H9 (cell line): ENCODE results near the gene WNT3. TPM values are rescaled to one million over a fixed set of nuclear protein-coding genes. Genes with fewer than 3 reads are reported as not detected.

Experiments used
- DNase-seq: peaks from one replicate; pipeline ENCODE4 v3.0.0-alpha.2; 2017
- H2AFZ ChIP-seq: one replicate; pipeline ENCODE4 v1.6.1; 2013; ENCODE audit warnings: mild to moderate bottlenecking, low read length, control low read depth, moderate library complexity
- H2AK5ac ChIP-seq: 2 replicates; pipeline ENCODE4 v1.6.1; 2013; ENCODE audit warnings: low read length, control low read depth, mixed read lengths; ENCODE audit not compliant: insufficient read length
- H2BK120ac ChIP-seq: one replicate; pipeline ENCODE4 v1.6.1; 2013; ENCODE audit warnings: low read depth, mild to moderate bottlenecking, low read length, control low read depth, inconsistent platforms; ENCODE audit not compliant: poor library complexity, severe bottlenecking
- H2BK12ac ChIP-seq: 2 replicates; pipeline ENCODE4 v1.6.1; 2013; ENCODE audit warnings: low read length, control low read depth, mixed read lengths, low read depth; ENCODE audit not compliant: insufficient read length
- H2BK15ac ChIP-seq: 2 replicates; pipeline ENCODE4 v1.6.1; 2013; ENCODE audit warnings: low read depth, low read length, control low read depth
- H2BK20ac ChIP-seq: one replicate; pipeline ENCODE4 v1.6.1; 2013; ENCODE audit warnings: low read depth, mild to moderate bottlenecking, low read length, control low read depth, inconsistent platforms; ENCODE audit not compliant: poor library complexity, severe bottlenecking
- H2BK5ac ChIP-seq: 2 replicates; pipeline ENCODE4 v1.6.1; 2013; ENCODE audit warnings: low read length, control low read depth, mixed read lengths; ENCODE audit not compliant: insufficient read length
- H3K14ac ChIP-seq: 2 replicates; pipeline ENCODE4 v1.6.1; 2013; ENCODE audit warnings: low read length, control low read depth; ENCODE audit not compliant: insufficient read depth
- H3K18ac ChIP-seq: 2 replicates; pipeline ENCODE4 v1.6.1; 2013; ENCODE audit warnings: low read depth, mild to moderate bottlenecking, mixed read lengths, low read length, control low read depth; ENCODE audit not compliant: insufficient read length
- H3K23ac ChIP-seq: 2 replicates; pipeline ENCODE4 v1.6.1; 2013; ENCODE audit warnings: low read length, control low read depth, mixed read lengths, low read depth; ENCODE audit not compliant: insufficient read length
- H3K23me2 ChIP-seq: 2 replicates; pipeline ENCODE4 v1.6.1; 2013; ENCODE audit warnings: low read depth, mild to moderate bottlenecking, mixed read lengths, low read length, control low read depth; ENCODE audit not compliant: insufficient read length, poor library complexity, severe bottlenecking
- H3K27ac ChIP-seq: 2 replicates; pipeline ENCODE4 v1.5.1; 2013; ENCODE audit warnings: low read length, control low read depth, mixed read lengths, low read depth; ENCODE audit not compliant: insufficient read length
- H3K27me3 ChIP-seq: 2 replicates; pipeline ENCODE4 v1.6.1; 2013; ENCODE audit warnings: low read length, control low read depth, inconsistent platforms; ENCODE audit not compliant: insufficient read depth
- H3K4ac ChIP-seq: 2 replicates; pipeline ENCODE4 v1.6.1; 2013; ENCODE audit warnings: low read depth, mild to moderate bottlenecking, control low read depth, inconsistent platforms, low read length, moderate library complexity
- H3K4me1 ChIP-seq: 2 replicates; pipeline ENCODE4 v1.6.1; 2013; ENCODE audit warnings: low read length, control low read depth, inconsistent platforms; ENCODE audit not compliant: insufficient read depth
- H3K4me2 ChIP-seq: 2 replicates; pipeline ENCODE4 v1.6.1; 2013; ENCODE audit warnings: low read length, control low read depth, mixed read lengths; ENCODE audit not compliant: insufficient read length, insufficient read depth
- H3K56ac ChIP-seq: 2 replicates; pipeline ENCODE4 v1.6.1; 2013; ENCODE audit warnings: low read depth, mild to moderate bottlenecking, mixed read lengths, low read length, control low read depth; ENCODE audit not compliant: insufficient read length
- H3K79me1 ChIP-seq: 2 replicates; pipeline ENCODE4 v1.6.1; 2013; ENCODE audit warnings: low read depth, mild to moderate bottlenecking, moderate library complexity, low read length, control low read depth, inconsistent platforms; ENCODE audit not compliant: insufficient read depth, poor library complexity, severe bottlenecking
- H3K79me2 ChIP-seq: 2 replicates; pipeline ENCODE4 v1.6.1; 2013; ENCODE audit warnings: low read length, control low read depth, inconsistent platforms; ENCODE audit not compliant: insufficient read depth
- H3K9ac ChIP-seq: 2 replicates; pipeline ENCODE4 v1.6.1; 2013; ENCODE audit warnings: low read length, control low read depth, mixed read lengths; ENCODE audit not compliant: insufficient read length; ENCODE audit errors: extremely low read depth
- H3K9me3 ChIP-seq: one replicate; pipeline ENCODE4 v1.6.1; 2013; ENCODE audit warnings: low read depth, low read length, inconsistent platforms; ENCODE audit not compliant: control insufficient read depth
- H3T11ph ChIP-seq: one replicate; pipeline ENCODE4 v1.6.1; 2013; ENCODE audit warnings: mild to moderate bottlenecking, low read length, control low read depth, inconsistent platforms
- H4K20me1 ChIP-seq: one replicate; pipeline ENCODE4 v1.6.1; 2013; ENCODE audit not compliant: control insufficient read depth, insufficient read length, insufficient read depth
- H4K5ac ChIP-seq: 2 replicates; pipeline ENCODE4 v1.6.1; 2013; ENCODE audit warnings: low read depth, mild to moderate bottlenecking, mixed read lengths, low read length, control low read depth; ENCODE audit not compliant: insufficient read length
- H4K8ac ChIP-seq: replicated peaks from 2 replicates; pipeline ENCODE4 v1.6.1; 2013; ENCODE audit warnings: low read length, control low read depth, mixed read lengths, low read depth; ENCODE audit not compliant: insufficient read length
- H4K91ac ChIP-seq: 2 replicates; pipeline ENCODE4 v1.6.1; 2013; ENCODE audit warnings: low read depth, mild to moderate bottlenecking, moderate library complexity, mixed read lengths, low read length, control low read depth; ENCODE audit not compliant: insufficient read length
- H3K27ac Mint-ChIP-seq, 3 experiments: 2 replicates in 2 of 3; 3 replicates in 1 of 3; pipeline ENCODE4 v1.8.0; 2020 to 2021; ENCODE audit warnings: mixed read lengths in 3 of 3, mild to moderate bottlenecking in 1 of 3, moderate library complexity in 1 of 3
- H3K27me3 Mint-ChIP-seq: 2 replicates; pipeline ENCODE4 v1.8.0; 2021; ENCODE audit warnings: low read depth, mild to moderate bottlenecking, moderate library complexity, mixed read lengths
- H3K36me3 Mint-ChIP-seq, 3 experiments: 2 replicates in 2 of 3; 3 replicates in 1 of 3; pipeline ENCODE4 v1.8.0; 2020 to 2021; ENCODE audit warnings: low read depth in 3 of 3, mixed read lengths in 3 of 3; ENCODE audit not compliant: insufficient read depth in 1 of 3
- H3K4me1 Mint-ChIP-seq, 2 experiments: 2 replicates each; pipeline ENCODE4 v1.8.0; 2020; ENCODE audit warnings: mixed read lengths in 2 of 2
- H3K4me3 Mint-ChIP-seq, 2 experiments: 2 replicates in 1 of 2; 3 replicates in 1 of 2; pipeline ENCODE4 v1.8.0; 2020 to 2021; ENCODE audit warnings: mild to moderate bottlenecking in 2 of 2, mixed read lengths in 2 of 2, moderate library complexity in 1 of 2
- H3K9me3 Mint-ChIP-seq, 2 experiments: 2 replicates in 1 of 2; 3 replicates in 1 of 2; pipeline ENCODE4 v1.8.0; 2020; ENCODE audit warnings: mild to moderate bottlenecking in 2 of 2, mixed read lengths in 2 of 2, moderate library complexity in 1 of 2
- WGBS: extraction: QIAGEN DNeasy Blood & Tissue Kit; methylation state at CpG from one replicate; pipeline ENCODE4 v1.1.7; 2013; ENCODE audit warnings: missing lambda C conversion rate, low lambda C conversion rate, mixed read lengths; ENCODE audit not compliant: insufficient read length; ENCODE audit errors: extremely low coverage; 5-methylcytosine and 5-hydroxymethylcytosine counted together
- total RNA-seq: library from RNA; stranded (reverse); gene quantifications from 2 replicates; pipeline ENCODE4 v1.2.1, GENCODE V29; 2021
- TF ChIP-seq, protein P1 (sequence below): fragments of 200-600 bp; sonication (generic); conservative IDR thresholded peaks from 3 replicates; pipeline ENCODE4 v1.8.0; 2021; ENCODE audit warnings: antibody characterized with exemption, mild to moderate bottlenecking

Gene WNT3
- total RNA-seq, 1 experiment from 2014 or later: 22.4 TPM

DNA sequence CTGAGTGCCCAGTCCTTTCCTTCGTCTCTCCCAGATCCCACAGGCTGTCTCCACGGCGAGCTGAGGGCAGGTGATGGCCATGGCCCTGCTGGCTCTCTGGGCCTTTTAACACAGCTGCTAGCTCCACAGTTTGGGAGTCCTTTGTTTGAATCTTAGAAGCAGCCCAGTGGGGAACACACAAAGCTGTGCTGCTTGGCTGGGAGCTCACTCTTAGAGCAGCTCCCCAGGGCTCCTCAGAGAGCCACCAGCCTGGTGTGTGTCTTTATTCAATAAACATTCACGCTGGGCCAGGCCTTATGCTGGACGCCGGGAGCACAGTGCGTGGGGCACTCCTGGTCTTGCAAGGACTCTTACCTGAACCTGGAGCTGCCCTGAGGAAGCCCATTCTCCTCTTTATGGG is 29.7 kb downstream of the WNT3 start:
- no peaks in the 10 kb centered on the region for H3K79me2 ChIP-seq
- H3K9ac ChIP-seq: no peak overlapping the region
- no peak overlapping the region for H3K4ac ChIP-seq
- no peak overlapping the region for H2AFZ ChIP-seq
- no peak overlapping the region for H3K27ac ChIP-seq
- H3K23ac ChIP-seq: no peak overlapping the region
- DNase-seq: no peak
- H3K9me3 ChIP-seq: no peaks in the 10 kb centered on the region
- H3K4me2 ChIP-seq: no peak overlapping the region
- H3K23me2 ChIP-seq: no peaks in the 10 kb centered on the region
- H3K56ac ChIP-seq: no peak overlapping the region
- H2BK5ac ChIP-seq: no peak overlapping the region
- H3K27me3 Mint-ChIP-seq: peaks cover 74% of the 10 kb centered on the region
- H2BK15ac ChIP-seq: no peak overlapping the region
- peaks cover 25 to 40% of the 10 kb centered on the region in 2 experiments for H3K4me1 Mint-ChIP-seq
- H2AK5ac ChIP-seq: no peak overlapping the region
- H3K27me3 ChIP-seq: no peaks in the 10 kb centered on the region; the same call in 1 of the 2 replicates
- H3K14ac ChIP-seq: no peak overlapping the region
- H2BK12ac ChIP-seq: no peak overlapping the region
- H4K5ac ChIP-seq: no peak overlapping the region
- no peak overlapping the region for H3T11ph ChIP-seq
- no peak overlapping the region for H3K18ac ChIP-seq
- no peak overlapping the region for H4K8ac ChIP-seq
- 0 out of 2 replicates have a peak, but pooled peaks cover 2% of the 10 kb centered on the region for H3K4me1 ChIP-seq
- TF ChIP-seq, protein P1, sequence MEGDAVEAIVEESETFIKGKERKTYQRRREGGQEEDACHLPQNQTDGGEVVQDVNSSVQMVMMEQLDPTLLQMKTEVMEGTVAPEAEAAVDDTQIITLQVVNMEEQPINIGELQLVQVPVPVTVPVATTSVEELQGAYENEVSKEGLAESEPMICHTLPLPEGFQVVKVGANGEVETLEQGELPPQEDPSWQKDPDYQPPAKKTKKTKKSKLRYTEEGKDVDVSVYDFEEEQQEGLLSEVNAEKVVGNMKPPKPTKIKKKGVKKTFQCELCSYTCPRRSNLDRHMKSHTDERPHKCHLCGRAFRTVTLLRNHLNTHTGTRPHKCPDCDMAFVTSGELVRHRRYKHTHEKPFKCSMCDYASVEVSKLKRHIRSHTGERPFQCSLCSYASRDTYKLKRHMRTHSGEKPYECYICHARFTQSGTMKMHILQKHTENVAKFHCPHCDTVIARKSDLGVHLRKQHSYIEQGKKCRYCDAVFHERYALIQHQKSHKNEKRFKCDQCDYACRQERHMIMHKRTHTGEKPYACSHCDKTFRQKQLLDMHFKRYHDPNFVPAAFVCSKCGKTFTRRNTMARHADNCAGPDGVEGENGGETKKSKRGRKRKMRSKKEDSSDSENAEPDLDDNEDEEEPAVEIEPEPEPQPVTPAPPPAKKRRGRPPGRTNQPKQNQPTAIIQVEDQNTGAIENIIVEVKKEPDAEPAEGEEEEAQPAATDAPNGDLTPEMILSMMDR: no peak
- no peak overlapping the region for H2BK120ac ChIP-seq
- H4K20me1 ChIP-seq: no peaks in the 10 kb centered on the region
- no peaks in the 10 kb centered on the region for H3K79me1 ChIP-seq
- no CpG with 5 or more reads among the region's 7 CpGs for WGBS
- H3K9me3 Mint-ChIP-seq: peaks cover 5 to 12% of the 10 kb centered on the region in 2 experiments; a peak in 4 of 5 replicates
- peaks cover 2 to 20% (median 9%) of the 10 kb centered on the region in 3 experiments; a peak in 5 of 7 replicates for H3K36me3 Mint-ChIP-seq
- no peak overlapping the region for H2BK20ac ChIP-seq
- H3K4me3 Mint-ChIP-seq: no peak overlapping the region
- H3K27ac Mint-ChIP-seq: no peak overlapping the region
- H4K91ac ChIP-seq: no peak overlapping the region
